ENCODE data around the gene REST.

The REST gene, protein sequence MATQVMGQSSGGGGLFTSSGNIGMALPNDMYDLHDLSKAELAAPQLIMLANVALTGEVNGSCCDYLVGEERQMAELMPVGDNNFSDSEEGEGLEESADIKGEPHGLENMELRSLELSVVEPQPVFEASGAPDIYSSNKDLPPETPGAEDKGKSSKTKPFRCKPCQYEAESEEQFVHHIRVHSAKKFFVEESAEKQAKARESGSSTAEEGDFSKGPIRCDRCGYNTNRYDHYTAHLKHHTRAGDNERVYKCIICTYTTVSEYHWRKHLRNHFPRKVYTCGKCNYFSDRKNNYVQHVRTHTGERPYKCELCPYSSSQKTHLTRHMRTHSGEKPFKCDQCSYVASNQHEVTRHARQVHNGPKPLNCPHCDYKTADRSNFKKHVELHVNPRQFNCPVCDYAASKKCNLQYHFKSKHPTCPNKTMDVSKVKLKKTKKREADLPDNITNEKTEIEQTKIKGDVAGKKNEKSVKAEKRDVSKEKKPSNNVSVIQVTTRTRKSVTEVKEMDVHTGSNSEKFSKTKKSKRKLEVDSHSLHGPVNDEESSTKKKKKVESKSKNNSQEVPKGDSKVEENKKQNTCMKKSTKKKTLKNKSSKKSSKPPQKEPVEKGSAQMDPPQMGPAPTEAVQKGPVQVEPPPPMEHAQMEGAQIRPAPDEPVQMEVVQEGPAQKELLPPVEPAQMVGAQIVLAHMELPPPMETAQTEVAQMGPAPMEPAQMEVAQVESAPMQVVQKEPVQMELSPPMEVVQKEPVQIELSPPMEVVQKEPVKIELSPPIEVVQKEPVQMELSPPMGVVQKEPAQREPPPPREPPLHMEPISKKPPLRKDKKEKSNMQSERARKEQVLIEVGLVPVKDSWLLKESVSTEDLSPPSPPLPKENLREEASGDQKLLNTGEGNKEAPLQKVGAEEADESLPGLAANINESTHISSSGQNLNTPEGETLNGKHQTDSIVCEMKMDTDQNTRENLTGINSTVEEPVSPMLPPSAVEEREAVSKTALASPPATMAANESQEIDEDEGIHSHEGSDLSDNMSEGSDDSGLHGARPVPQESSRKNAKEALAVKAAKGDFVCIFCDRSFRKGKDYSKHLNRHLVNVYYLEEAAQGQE

DNA sequence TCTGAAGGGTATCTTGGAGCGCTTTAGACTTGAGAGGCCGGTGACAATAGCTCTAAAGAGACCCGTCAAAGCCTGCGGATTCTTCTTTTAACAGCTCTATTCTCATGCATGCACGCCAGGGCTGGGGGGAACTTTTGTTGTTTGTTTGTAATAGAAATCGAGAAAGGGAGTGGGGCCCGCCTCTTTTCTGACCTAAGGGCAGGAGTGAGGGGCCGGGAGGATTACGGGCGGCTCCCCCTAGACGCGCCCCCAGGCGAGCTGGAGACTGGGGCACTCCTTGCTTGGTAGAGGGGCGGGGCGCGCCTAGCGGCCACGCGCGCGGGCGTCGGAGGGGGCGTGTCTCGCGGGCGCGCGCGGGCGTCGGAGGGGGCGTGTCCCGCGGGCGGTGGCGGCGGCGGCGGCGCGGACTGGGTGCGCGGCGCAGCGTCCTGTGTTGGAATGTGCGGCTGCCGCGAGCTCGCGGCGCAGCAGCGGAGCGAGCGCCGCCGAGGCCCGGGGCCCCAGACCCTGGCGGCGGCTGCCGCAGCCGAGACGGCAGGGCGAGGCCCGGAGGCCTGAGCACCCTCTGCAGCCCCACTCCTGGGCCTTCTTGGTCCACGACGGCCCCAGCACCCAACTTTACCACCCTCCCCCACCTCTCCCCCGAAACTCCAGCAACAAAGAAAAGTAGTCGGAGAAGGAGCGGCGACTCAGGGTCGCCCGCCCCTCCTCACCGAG lies at the start of gene REST:
REST (plus strand) TSS at position 412 of the 717 bp plus-strand sequence. CDS start 2,739 bp downstream, outside the sequence.
- DNase-seq, result peak; percentile 59 to 87
- Histone ChIP-seq H3K27me3 (no peaks in the 10 kb centered on the region), H3K4me1 (peaks cover 0 to 34% (median 17%) of the 10 kb centered on the region in 4 donors), H3K9me3 (no peaks in the 10 kb centered on the region), H3K27ac (peak within 1 kb of the TSS; percentile 81 to 88), H3K4me3 (peak within 1 kb of the TSS; percentile 93 to 98), H3K36me3 (peaks cover 0 to 4% (median 0%) of the 10 kb centered on the region in 3 donors)
- intact Hi-C loops (cut with DNase I; ENCODE audit: low total_unique reads), result loop anchor here (5.0 kb wide), 1 partner anchor 70 kb away; the partner anchor contains the start of genes NOA1 and POLR2B
- TF ChIP-seq, protein P1, sequence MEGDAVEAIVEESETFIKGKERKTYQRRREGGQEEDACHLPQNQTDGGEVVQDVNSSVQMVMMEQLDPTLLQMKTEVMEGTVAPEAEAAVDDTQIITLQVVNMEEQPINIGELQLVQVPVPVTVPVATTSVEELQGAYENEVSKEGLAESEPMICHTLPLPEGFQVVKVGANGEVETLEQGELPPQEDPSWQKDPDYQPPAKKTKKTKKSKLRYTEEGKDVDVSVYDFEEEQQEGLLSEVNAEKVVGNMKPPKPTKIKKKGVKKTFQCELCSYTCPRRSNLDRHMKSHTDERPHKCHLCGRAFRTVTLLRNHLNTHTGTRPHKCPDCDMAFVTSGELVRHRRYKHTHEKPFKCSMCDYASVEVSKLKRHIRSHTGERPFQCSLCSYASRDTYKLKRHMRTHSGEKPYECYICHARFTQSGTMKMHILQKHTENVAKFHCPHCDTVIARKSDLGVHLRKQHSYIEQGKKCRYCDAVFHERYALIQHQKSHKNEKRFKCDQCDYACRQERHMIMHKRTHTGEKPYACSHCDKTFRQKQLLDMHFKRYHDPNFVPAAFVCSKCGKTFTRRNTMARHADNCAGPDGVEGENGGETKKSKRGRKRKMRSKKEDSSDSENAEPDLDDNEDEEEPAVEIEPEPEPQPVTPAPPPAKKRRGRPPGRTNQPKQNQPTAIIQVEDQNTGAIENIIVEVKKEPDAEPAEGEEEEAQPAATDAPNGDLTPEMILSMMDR (IDR thresholded peaks at IDR 0.05), result no peak

DNA sequence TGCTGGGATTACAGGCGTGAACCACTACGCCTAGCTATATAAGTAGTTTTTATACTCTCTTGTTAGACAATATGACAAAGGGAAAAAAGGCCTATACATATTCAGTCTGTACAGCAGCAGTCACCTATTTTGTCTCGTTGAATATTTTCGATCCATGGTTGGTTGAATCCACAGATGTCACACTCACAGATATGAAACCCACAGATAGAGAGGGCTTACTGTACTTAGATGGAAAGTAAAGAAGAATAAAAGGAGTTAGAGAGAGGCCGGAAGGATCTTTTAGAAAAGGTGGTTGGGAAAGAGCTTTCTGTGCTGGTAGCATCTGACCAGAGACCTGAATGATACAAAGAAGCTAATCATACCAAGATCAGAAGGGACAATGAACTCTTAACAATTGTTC lies 47.9 kb upstream of the REST start:
- DNase-seq, result no peak
- Histone ChIP-seq H3K36me3 (no peaks in the 10 kb centered on the region), H3K4me3 (no peak overlapping the region), H3K4me1 (peaks cover 0 to 21% (median 15%) of the 10 kb centered on the region in 4 donors), H3K9me3 (no peaks in the 10 kb centered on the region), H3K27me3 (no peaks in the 10 kb centered on the region), H3K27ac (no peak overlapping the region)
- TF ChIP-seq, protein P1 (IDR thresholded peaks at IDR 0.05), result no peak
- intact Hi-C loops (cut with DNase I; ENCODE audit: low total_unique reads), result no loop called here

DNA sequence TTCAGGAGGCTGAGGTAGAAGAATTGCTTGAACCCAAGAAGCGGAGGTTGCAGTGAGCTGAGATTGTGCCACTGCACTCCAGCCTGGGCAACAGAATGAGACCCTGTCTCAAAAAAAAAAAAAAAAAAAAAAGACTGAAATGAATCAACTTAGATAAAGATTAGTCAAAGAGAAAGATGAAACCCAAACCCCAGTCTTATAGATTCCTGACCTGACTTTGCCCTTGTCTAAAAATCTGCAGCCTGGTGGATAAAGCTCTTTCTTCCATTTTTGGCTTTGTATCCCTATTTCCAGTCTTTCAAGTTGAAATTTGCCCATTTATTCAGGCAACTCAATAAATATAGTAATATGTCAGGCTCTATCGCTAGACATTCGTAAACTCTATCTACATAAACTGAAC lies 46.9 kb upstream of the REST start:
- intact Hi-C loops (cut with DNase I; ENCODE audit: low total_unique reads), result no loop called here
- TF ChIP-seq, protein P1 (IDR thresholded peaks at IDR 0.05), result no peak
- Histone ChIP-seq H3K9me3 (no peaks in the 10 kb centered on the region), H3K27ac (no peak overlapping the region), H3K27me3 (no peaks in the 10 kb centered on the region), H3K4me1 (peaks cover 0 to 21% (median 15%) of the 10 kb centered on the region in 4 donors), H3K36me3 (no peaks in the 10 kb centered on the region), H3K4me3 (no peak overlapping the region)
- DNase-seq, result no peak

DNA sequence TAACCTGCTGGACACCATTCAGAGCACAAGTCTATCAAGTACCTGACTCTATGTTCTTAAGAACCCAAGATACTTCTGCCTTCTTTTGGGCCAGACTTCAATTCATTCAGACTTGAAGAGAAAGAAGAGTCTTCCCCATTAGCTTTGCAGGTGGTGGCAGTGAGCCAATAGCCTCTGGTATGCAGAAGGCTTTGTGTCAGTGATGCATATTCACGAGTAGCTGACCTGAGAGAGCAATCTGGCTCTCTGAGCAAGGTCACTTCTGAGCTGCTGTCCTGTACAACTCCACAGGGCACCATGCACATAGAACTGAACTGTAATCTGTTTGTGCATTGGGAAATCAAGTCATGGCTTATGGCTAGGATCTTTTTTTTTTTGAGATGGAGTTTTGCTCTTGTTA lies 46.3 kb upstream of the REST start:
- no peaks in the 10 kb centered on the region for H3K36me3 ChIP-seq
- no peaks in the 10 kb centered on the region for H3K27me3 ChIP-seq
- no peak for DNase-seq
- TF ChIP-seq, protein P1 (IDR thresholded peaks at IDR 0.05), result no peak
- H3K27ac ChIP-seq, result no peak overlapping the region
- peaks cover 0 to 21% (median 14%) of the 10 kb centered on the region in 4 donors for H3K4me1 ChIP-seq
- H3K9me3 ChIP-seq, result no peaks in the 10 kb centered on the region
- H3K4me3 ChIP-seq, result no peak overlapping the region
- intact Hi-C loops (cut with DNase I; ENCODE audit: low total_unique reads), result no loop called here

Measured in tibial artery (tissue), 4 donors.